HCT116 (cell line): ENCODE measurements around the gene NPL. TPM values are rescaled to one million over a fixed set of nuclear protein-coding genes. Genes with fewer than 3 reads are reported as not detected.

Experiments
- ATAC-seq: fragments of 200-7000 bp; cut with Tn5 transposase; 2 replicates; pipeline ENCODE4 v1.9.1; 2020; ENCODE audit warnings: mild to moderate bottlenecking, moderate library complexity
- BruUV-seq: library from RNA; stranded (reverse); fragments of 400-500 nt; replicated peaks from 2 replicates; lab custom pipeline; 2021; lab: Mats Ljungman, UMichigan
- CTCF ChIA-PET: fragments of 300-600 bp; sonication (Branson Sonifier 250); formaldehyde crosslinking; loops from one replicate; lab custom pipeline; 2021; ENCODE audit warnings: antibody characterized with exemption; lab: Charles Lee
- POLR2A ChIA-PET: fragments of 300-600, 350-600 bp; sonication (Branson Sonifier 250); formaldehyde crosslinking; loops from one replicate; lab custom pipeline; 2021; ENCODE audit warnings: antibody characterized with exemption; lab: Charles Lee
- RAD21 ChIA-PET, 2 experiments: fragments of 300-600 bp; sonication (Branson Sonifier 250); formaldehyde crosslinking; loops; one replicate each; lab custom pipeline; 2023; ENCODE audit warnings: low total read pairs in 2 of 2; ENCODE audit not compliant: uncharacterized antibody in 2 of 2, unreplicated experiment in 2 of 2, low non-redundant PET in 1 of 2; lab: Charles Lee
- DNase-seq: peaks from one replicate; pipeline ENCODE4 v3.0.0-alpha.2; 2010; ENCODE audit warnings: low read depth, low spot score
- H2AFZ ChIP-seq: fragments of 200-600 bp; shearing (Covaris generic), sonication (generic); 2 replicates; pipeline ENCODE4 v1.6.1; 2017; ENCODE audit warnings: low read depth, mixed run types, mixed read lengths, antibody characterized with exemption, low read length; ENCODE audit not compliant: poor library complexity, severe bottlenecking
- H3K27ac ChIP-seq: 2 replicates; pipeline ENCODE4 v1.5.1; 2012; ENCODE audit warnings: low read depth, low read length
- H3K27me3 ChIP-seq: fragments of 200-600 bp; sonication (generic); 2 replicates; pipeline ENCODE4 v1.6.1; 2016; ENCODE audit warnings: mixed run types, low read length, mixed read lengths; ENCODE audit not compliant: insufficient read depth
- H3K36me3 ChIP-seq, 2 experiments: fragments of 200-500 bp in 1 of 2; fragments of 200-600 bp in 1 of 2; sonication (Bioruptor generic) in 1 of 2; sonication (generic) in 1 of 2; 2 replicates each; pipeline versions ENCODE4 v1.5.1 to v1.6.1; 2014 to 2016; ENCODE audit warnings: low read length in 2 of 2, inconsistent platforms in 1 of 2, mixed read lengths in 1 of 2, mixed run types in 1 of 2; ENCODE audit not compliant: insufficient read depth in 2 of 2, control insufficient read depth in 1 of 2
- H3K4me1 ChIP-seq, 2 experiments: fragments of 200-600 bp in 1 of 2; sonication (generic) in 1 of 2; 2 replicates each; pipeline versions ENCODE4 v1.5.1 to v1.6.1; 2012 to 2017; ENCODE audit warnings: low read length in 2 of 2, inconsistent platforms in 1 of 2, mild to moderate bottlenecking in 1 of 2, mixed read lengths in 1 of 2, mixed run types in 1 of 2, moderate library complexity in 1 of 2; ENCODE audit not compliant: insufficient read depth in 2 of 2, control insufficient read depth in 1 of 2
- H3K4me2 ChIP-seq: fragments of 200-600 bp; sonication (generic); 2 replicates; pipeline ENCODE4 v1.6.1; 2017; ENCODE audit warnings: mixed run types, low read length, mixed read lengths
- H3K4me3 ChIP-seq, 2 experiments: fragments of 200-600 bp in 1 of 2; sonication (generic) in 1 of 2; replicated peaks in 1 of 2; 2 replicates each; pipeline ENCODE4 v1.5.1; 2011 to 2016; ENCODE audit warnings: low read length in 2 of 2, control low read depth in 1 of 2, low read depth in 1 of 2, mild to moderate bottlenecking in 1 of 2, mixed read lengths in 1 of 2, mixed run types in 1 of 2
- H3K79me2 ChIP-seq: fragments of 200-600 bp; sonication (generic); 2 replicates; pipeline ENCODE4 v1.6.1; 2017; ENCODE audit warnings: mild to moderate bottlenecking, mixed run types, low read length, moderate library complexity, mixed read lengths; ENCODE audit not compliant: insufficient read depth
- H3K9ac ChIP-seq: fragments of 200-600 bp; sonication (generic); 2 replicates; pipeline ENCODE4 v1.6.1; 2016; ENCODE audit warnings: low read length, mixed read lengths
- H3K9me2 ChIP-seq: fragments of 200-600 bp; sonication (generic), shearing (Covaris generic); 2 replicates; pipeline ENCODE4 v1.6.1; 2017; ENCODE audit warnings: mixed run types, mild to moderate bottlenecking, moderate library complexity; ENCODE audit not compliant: insufficient read depth
- H3K9me3 ChIP-seq, 2 experiments: fragments of 200-500 bp in 1 of 2; fragments of 200-600 bp in 1 of 2; sonication (Bioruptor generic) in 1 of 2; sonication (generic) in 1 of 2; 2 replicates each; pipeline ENCODE4 v1.6.1; 2014 to 2017; ENCODE audit warnings: low read length in 2 of 2, mixed read lengths in 2 of 2, inconsistent platforms in 1 of 2, low read depth in 1 of 2, mild to moderate bottlenecking in 1 of 2, mixed run types in 1 of 2, moderate library complexity in 1 of 2; ENCODE audit not compliant: control insufficient read depth in 1 of 2, insufficient read depth in 1 of 2
- H4K20me1 ChIP-seq: fragments of 200-600 bp; sonication (generic), shearing (Covaris generic); 2 replicates; pipeline ENCODE4 v1.6.1; 2017; ENCODE audit warnings: mixed run types, mild to moderate bottlenecking, moderate library complexity; ENCODE audit not compliant: insufficient read depth
- ATF3 ChIP-seq: IDR thresholded peaks from 2 replicates; pipeline ENCODE4 v1.6.1; 2012
- CTCF ChIP-seq, 3 experiments: fragments of 200-600 bp in 1 of 3; sonication (generic) in 1 of 3; IDR thresholded peaks in 2 of 3; conservative IDR thresholded peaks in 1 of 3; 2 replicates each; pipeline ENCODE4 v1.5.1; 2012 to 2017; ENCODE audit warnings: low read depth in 2 of 3, low read length in 2 of 3, antibody characterized with exemption in 1 of 3, borderline replicate concordance in 1 of 3, control low read depth in 1 of 3, mild to moderate bottlenecking in 1 of 3, mixed read lengths in 1 of 3, mixed run types in 1 of 3, moderate library complexity in 1 of 3; ENCODE audit not compliant: insufficient read depth in 1 of 3
- EGR1 ChIP-seq: IDR thresholded peaks from 2 replicates; pipeline ENCODE4 v1.6.1; 2012; ENCODE audit warnings: low read depth
- ELF1 ChIP-seq: IDR thresholded peaks from 2 replicates; pipeline ENCODE4 v1.6.1; 2012; ENCODE audit warnings: low read depth, borderline replicate concordance
- EZH2phosphoT487 ChIP-seq: fragments of 200-600 bp; IDR thresholded peaks from 2 replicates; pipeline ENCODE4 v1.6.1; 2018; ENCODE audit warnings: antibody characterized with exemption, borderline replicate concordance
- JUND ChIP-seq: IDR thresholded peaks from 2 replicates; pipeline ENCODE4 v1.6.1; 2012
- MAX ChIP-seq: IDR thresholded peaks from 2 replicates; pipeline ENCODE4 v1.6.1; 2012
- RAD21 ChIP-seq: IDR thresholded peaks from 2 replicates; pipeline ENCODE4 v1.6.1; 2012; ENCODE audit warnings: low read depth, mild to moderate bottlenecking
- REST ChIP-seq: IDR thresholded peaks from 2 replicates; pipeline ENCODE4 v1.6.1; 2012; ENCODE audit warnings: low read depth
- SIN3A ChIP-seq: IDR thresholded peaks from 2 replicates; pipeline ENCODE4 v1.6.1; 2012; ENCODE audit warnings: low read depth
- SP1 ChIP-seq: IDR thresholded peaks from 2 replicates; pipeline ENCODE4 v1.6.1; 2012; ENCODE audit warnings: low read depth
- SRF ChIP-seq: IDR thresholded peaks from 2 replicates; pipeline ENCODE4 v1.6.1; 2012; ENCODE audit warnings: low read depth
- ZBTB33 ChIP-seq: IDR thresholded peaks from 2 replicates; pipeline ENCODE4 v1.6.1; 2011; ENCODE audit warnings: mild to moderate bottlenecking, low read length, moderate library complexity; ENCODE audit not compliant: insufficient replicate concordance; ENCODE audit errors: extremely low read depth
- ZFX ChIP-seq: fragments of 450-650 bp; IDR thresholded peaks from 2 replicates; pipeline ENCODE4 v1.6.1; 2017
- intact Hi-C: fragments of 100-400 bp; cut with micrococcal nuclease; formaldehyde crosslinking; loops from 2 replicates; pipeline ENCODE4 v1.10.0; 2022
- total RNA-seq: library from RNA; stranded (reverse); gene quantifications from one replicate; pipeline ENCODE4 v1.2.1, GENCODE V29; 2021; ENCODE audit not compliant: unreplicated experiment

The NPL gene
- total RNA-seq, 1 experiment from 2014 or later: 0.39 TPM

DNA sequence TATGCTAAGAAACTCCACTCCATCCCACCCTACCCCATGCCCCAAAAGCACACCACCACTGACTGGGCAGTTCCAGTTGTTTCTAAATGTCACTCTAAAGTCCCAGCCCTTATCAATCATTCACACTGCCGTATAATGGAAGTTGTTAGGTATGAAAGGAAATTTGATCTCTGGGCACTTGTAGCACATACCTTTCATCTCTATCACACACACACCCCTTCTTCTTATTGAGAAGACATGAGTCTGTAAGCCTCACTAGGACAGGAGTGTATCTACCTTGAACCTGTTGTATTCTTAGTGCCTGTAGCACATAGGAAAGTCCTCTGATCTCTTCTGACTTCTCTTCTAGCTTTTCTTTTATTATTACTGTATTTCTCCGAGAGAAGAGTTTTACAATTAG lies 27.3 kb downstream of the NPL start (continued):
- TF ChIP-seq CTCF (IDR thresholded peaks at IDR 0.05 in 2 of 3, conservative IDR thresholded peaks at IDR 0.05 in 1 of 3; ENCODE audit: borderline replicate concordance in 1 of 3, insufficient read depth in 1 of 3, low read depth in 2 of 3, low read length in 2 of 3) (no peak), ELF1 (no peak), MAX (no peak), SP1 (no peak), ATF3 (no peak), EZH2phosphoT487 (no peak)

- TF ChIP-seq ELF1: no peak
- no peak for TF ChIP-seq SRF
- TF ChIP-seq ZFX: no peak
- no peak for TF ChIP-seq ZBTB33
- no peak for TF ChIP-seq REST
- TF ChIP-seq JUND: no peak
- TF ChIP-seq EGR1: no peak
- no peak for TF ChIP-seq SP1
- TF ChIP-seq SIN3A: no peak
- no peak for TF ChIP-seq RAD21
- RAD21 ChIA-PET: no interaction called here
Measured at GRCh38 chr1:182817802-182818201, 28.2 kb downstream of the NPL start.

More at GRCh38 chr1:182817802-182818201, 28.2 kb downstream of the NPL start:
- no peak for ATAC-seq
- no peak overlapping the region for H3K4me2 ChIP-seq
- no peak overlapping the region for H3K9ac ChIP-seq
- H3K36me3 ChIP-seq: no peaks in the 10 kb centered on the region
- no peaks in the 10 kb centered on the region for H3K9me3 ChIP-seq
- no peak overlapping the region for H2AFZ ChIP-seq
- H4K20me1 ChIP-seq: no peaks in the 10 kb centered on the region
- H3K27ac ChIP-seq: no peak overlapping the region
- no peaks in the 10 kb centered on the region for H3K79me2 ChIP-seq
- intact Hi-C loops: no loop called here
- no peaks in the 10 kb centered on the region for H3K9me2 ChIP-seq
- DNase-seq: no peak
- ChIA-PET POLR2A (no interaction called here), CTCF (no interaction called here)
- no TSS peak for BruUV-seq
- peaks cover 0 to 6% of the 10 kb centered on the region in 2 experiments; a peak in 1 of 4 replicates for H3K4me1 ChIP-seq
- no peaks in the 10 kb centered on the region for H3K27me3 ChIP-seq
- no peak overlapping the region for H3K4me3 ChIP-seq
